Endothelial cell of umbilical vein (primary cell): ENCODE results near the gene RALGPS1. TPM values are rescaled to one million over a fixed set of nuclear protein-coding genes. Genes with fewer than 3 reads are reported as not detected.

Experiments
- BruUV-seq: library from RNA; stranded (reverse); fragments of 400-500 nt; replicated peaks from 2 replicates; lab custom pipeline; 2021; lab: Mats Ljungman, UMichigan
- CTCF ChIA-PET: fragments of 300-600, 350-600 bp; sonication (Branson Sonifier 250); formaldehyde crosslinking; loops from one replicate; lab custom pipeline; 2021; ENCODE audit warnings: antibody characterized with exemption, inconsistent platforms; lab: Charles Lee
- POLR2A ChIA-PET: fragments of 300-600, 350-600 bp; sonication (Branson Sonifier 250); formaldehyde crosslinking; loops from one replicate; lab custom pipeline; 2021; ENCODE audit warnings: antibody characterized with exemption, inconsistent platforms; lab: Charles Lee
- DNase-seq: peaks from one replicate; pipeline ENCODE4 v3.0.0-alpha.2; 2011; ENCODE audit warnings: low read depth, low spot score
- FAIRE-seq: peaks from 2 replicates; lab custom pipeline; 2011; peaks lifted over from hg19 to GRCh38; lab: Jason Lieb, UNC
- H2AFZ ChIP-seq: 2 replicates; pipeline ENCODE4 v1.6.0; 2012; ENCODE audit warnings: low read depth, low read length, control low read depth, inconsistent platforms
- H3K27ac ChIP-seq: 2 replicates; pipeline ENCODE4 v1.5.1; 2011; ENCODE audit warnings: low read depth, mild to moderate bottlenecking, control low read depth, low read length, moderate library complexity; ENCODE audit not compliant: insufficient read depth
- H3K27me3 ChIP-seq, 2 experiments: 2 replicates each; pipeline versions ENCODE4 v1.6.0 to v1.6.1; 2011; ENCODE audit warnings: low read length in 2 of 2, mixed read lengths in 1 of 2; ENCODE audit not compliant: control insufficient read depth in 2 of 2, insufficient read depth in 2 of 2
- H3K36me3 ChIP-seq, 2 experiments: 2 replicates in 1 of 2; 3 replicates in 1 of 2; pipeline ENCODE4 v1.5.1; 2011; ENCODE audit warnings: low read length in 2 of 2, mild to moderate bottlenecking in 1 of 2, moderate library complexity in 1 of 2; ENCODE audit not compliant: control insufficient read depth in 2 of 2, insufficient read depth in 2 of 2; ENCODE audit errors: extremely low read depth in 1 of 2
- H3K4me1 ChIP-seq: 3 replicates; pipeline ENCODE4 v1.5.1; 2011; ENCODE audit warnings: mild to moderate bottlenecking, low read length; ENCODE audit not compliant: control insufficient read depth, insufficient read depth; ENCODE audit errors: extremely low read depth
- H3K4me2 ChIP-seq: 2 replicates; pipeline ENCODE4 v1.6.1; 2011; ENCODE audit warnings: low read length, control low read depth, mixed read lengths; ENCODE audit not compliant: insufficient read depth
- H3K4me3 ChIP-seq, 3 experiments: fragments of 200-600 bp in 1 of 3; sonication (generic), shearing (Covaris generic) in 1 of 3; replicated peaks in 1 of 3; 2 replicates each; pipeline ENCODE4 v1.5.1; 2011 to 2016; ENCODE audit warnings: control low read depth in 3 of 3, low read length in 3 of 3, mild to moderate bottlenecking in 2 of 3, inconsistent platforms in 1 of 3, low read depth in 1 of 3, moderate library complexity in 1 of 3; ENCODE audit not compliant: insufficient read depth in 1 of 3
- H3K79me2 ChIP-seq: 2 replicates; pipeline ENCODE4 v1.6.0; 2012; ENCODE audit warnings: low read length, inconsistent platforms; ENCODE audit not compliant: control insufficient read depth, insufficient read depth
- H3K9ac ChIP-seq: replicated peaks from 2 replicates; pipeline ENCODE3; 2011; ENCODE audit warnings: low read length, control low read depth; ENCODE audit not compliant: insufficient read depth; ENCODE audit errors: extremely low read depth
- H3K9me1 ChIP-seq: replicated peaks from 3 replicates; pipeline ENCODE4 v1.6.0; 2011; ENCODE audit warnings: mild to moderate bottlenecking, low read length; ENCODE audit not compliant: control insufficient read depth, insufficient read depth; ENCODE audit errors: extremely low read depth
- H3K9me3 ChIP-seq: replicated peaks from 2 replicates; pipeline ENCODE4 v1.5.1; 2012; ENCODE audit warnings: low read length, inconsistent platforms; ENCODE audit not compliant: control insufficient read depth, insufficient read depth
- H4K20me1 ChIP-seq: replicated peaks from 2 replicates; pipeline ENCODE3; 2011; ENCODE audit warnings: mild to moderate bottlenecking, low read length; ENCODE audit not compliant: control insufficient read depth, insufficient read depth; ENCODE audit errors: extremely low read depth
- CTCF ChIP-seq, 2 donors: IDR thresholded peaks; 1 replicate in 1 of 2; 2 replicates in 1 of 2; pipeline ENCODE4 v1.5.1; 2011; ENCODE audit warnings: low read length in 2 of 2, mild to moderate bottlenecking in 2 of 2, moderate library complexity in 2 of 2, control low read depth in 1 of 2, inconsistent platforms in 1 of 2, low read depth in 1 of 2; ENCODE audit not compliant: insufficient read depth in 1 of 2; ENCODE audit errors: extremely low read depth in 1 of 2
- EZH2 ChIP-seq: IDR thresholded peaks from 2 replicates; pipeline ENCODE4 v1.6.1; 2012; ENCODE audit warnings: borderline replicate concordance, low read depth, mild to moderate bottlenecking, moderate library complexity, low read length, inconsistent platforms; ENCODE audit not compliant: severe bottlenecking
- FOS ChIP-seq: IDR thresholded peaks from 2 replicates; pipeline ENCODE4 v1.6.1; 2011; ENCODE audit warnings: mild to moderate bottlenecking, low read length, moderate library complexity, borderline replicate concordance; ENCODE audit not compliant: insufficient read depth
- GATA2 ChIP-seq: IDR thresholded peaks from 2 replicates; pipeline ENCODE4 v1.7.0; 2011; ENCODE audit warnings: low read depth, mild to moderate bottlenecking, moderate library complexity, mixed read lengths, low read length; ENCODE audit not compliant: insufficient read length, insufficient read depth
- JUN ChIP-seq: IDR thresholded peaks from 2 replicates; pipeline ENCODE4 v1.6.1; 2011; ENCODE audit warnings: borderline replicate concordance, low read depth; ENCODE audit not compliant: insufficient read length, insufficient read depth
- MAX ChIP-seq: IDR thresholded peaks from 2 replicates; pipeline ENCODE4 v1.6.1; 2011; ENCODE audit not compliant: insufficient read depth, insufficient read length
- MYC ChIP-seq: IDR thresholded peaks from one replicate; pipeline ENCODE4 v1.6.1; 2011; ENCODE audit warnings: mild to moderate bottlenecking, low read depth, low read length
- POLR2A ChIP-seq: IDR thresholded peaks from 2 replicates; pipeline ENCODE4 v1.6.1; 2012; ENCODE audit warnings: low read depth, mild to moderate bottlenecking, control low read depth, low read length
- POLR2AphosphoS5 ChIP-seq: IDR thresholded peaks from 2 replicates; pipeline ENCODE4 v1.6.1; 2012; ENCODE audit warnings: low read depth, mild to moderate bottlenecking, control low read depth, low read length, moderate library complexity; ENCODE audit not compliant: insufficient read depth
- dilution Hi-C: fragments of 300-500 bp; cut with MboI; formaldehyde crosslinking; loops from one replicate; pipeline ENCODE4 v1.15.0; 2019; ENCODE audit warnings: low sequenced_read_pairs; ENCODE audit not compliant: extremely low pct_ligation_motif_present
- intact Hi-C: fragments of 100-400 bp; cut with micrococcal nuclease; formaldehyde crosslinking; loops from one replicate; pipeline ENCODE4 v1.10.0; 2022
- polyA plus RNA-seq, 4 experiments: library from polyadenylated mRNA; depleted of rRNA in 3 of 4; stranded (reverse) in 3 of 4; unstranded in 1 of 4; fragments of >200 nt; gene quantifications; 2 replicates each; pipeline versions ENCODE4 v1.2.1 to v1.2.3, GENCODE V29; 2011 to 2012; ENCODE audit warnings: missing spikeins in 1 of 4
- total RNA-seq: library from RNA; stranded (reverse); gene quantifications from 2 replicates; pipeline ENCODE4 v1.2.3, GENCODE V29; 2021

RALGPS1 gene
- total and polyA plus RNA-seq, 2 donors (not counting 3 experiments of a cell fraction or from before 2014, with no cell fraction given): 3.8 to 5.5 TPM

GRCh38 chr9:127166111-127166510 is 251.5 kb downstream of the RALGPS1 start:
- Histone ChIP-seq H4K20me1 (no peaks in the 10 kb centered on the region), H3K79me2 (no peaks in the 10 kb centered on the region), H3K9me3 (no peaks in the 10 kb centered on the region), H3K9ac (no peak overlapping the region), H3K27me3 (no peaks in the 10 kb centered on the region), H3K27ac (no peak overlapping the region), H3K9me1 (no peaks in the 10 kb centered on the region), H3K4me1 (peaks cover 17% of the 10 kb centered on the region), H3K4me3 (no peak overlapping the region), H2AFZ (no peak overlapping the region), H3K36me3 (no peaks in the 10 kb centered on the region), H3K4me2 (no peak overlapping the region)
- POLR2A ChIA-PET: no interaction called here
- no TSS peak for BruUV-seq
- no peak for DNase-seq
- dilution Hi-C loops: no loop called here
- intact Hi-C loops: no loop called here
- TF ChIP-seq POLR2A (no peak), MYC (no peak), MAX (no peak), FOS (no peak), POLR2AphosphoS5 (no peak), JUN (no peak), GATA2 (no peak), EZH2 (no peak), CTCF (IDR thresholded peaks at IDR 0.05; ENCODE audit: extremely low read depth in 1 of 2, insufficient read depth in 1 of 2, low read depth in 1 of 2, low read length in 2 of 2) (no peak)
- CTCF ChIA-PET: interaction anchor here (0.9 to 1.6 kb wide), 4 partner anchors 9 to 225 kb away, joined by 3 to 5 read pairs (median 4); no protein-coding TSS in a partner anchor
- FAIRE-seq: no peak
